ENCODE data around the gene TERB1.

TERB1 gene

GRCh38 chr16:66717112-66717675, 84.2 kb downstream of the TERB1 start:
- no peak overlapping the region for H3K4me3 ChIP-seq (ENCODE audit: low read depth in 1 of 2, low read length in 2 of 2)
- no peak overlapping the region for H3K27ac ChIP-seq (ENCODE audit: low read length)
- no peaks in the 10 kb centered on the region for H3K9me3 ChIP-seq (ENCODE audit: control insufficient read depth in 1 of 2, low read length in 2 of 2)
- H3K27me3 ChIP-seq (ENCODE audit: low read depth, low read length) = no peaks in the 10 kb centered on the region
- no peaks in the 10 kb centered on the region for H3K4me1 ChIP-seq (ENCODE audit: control insufficient read depth in 1 of 2, insufficient read depth in 2 of 2, low read length in 2 of 2)
- peaks cover 10 to 26% of the 10 kb centered on the region in 2 donors for H3K36me3 ChIP-seq (ENCODE audit: control insufficient read depth in 1 of 2, insufficient read depth in 2 of 2, low read length in 2 of 2)

GRCh38 chr16:66714654-66715307, 86.6 kb downstream of the TERB1 start:
- H3K27ac ChIP-seq (ENCODE audit: low read length) = no peak overlapping the region
- no peaks in the 10 kb centered on the region for H3K9me3 ChIP-seq (ENCODE audit: control insufficient read depth in 1 of 2, low read length in 2 of 2)
- no peaks in the 10 kb centered on the region for H3K27me3 ChIP-seq (ENCODE audit: low read depth, low read length)
- H3K4me3 ChIP-seq (ENCODE audit: low read depth in 1 of 2, low read length in 2 of 2) = no peak overlapping the region
- peaks cover 3 to 6% of the 10 kb centered on the region in 2 donors for H3K36me3 ChIP-seq (ENCODE audit: control insufficient read depth in 1 of 2, insufficient read depth in 2 of 2, low read length in 2 of 2)
- no peaks in the 10 kb centered on the region for H3K4me1 ChIP-seq (ENCODE audit: control insufficient read depth in 1 of 2, insufficient read depth in 2 of 2, low read length in 2 of 2)

DNA sequence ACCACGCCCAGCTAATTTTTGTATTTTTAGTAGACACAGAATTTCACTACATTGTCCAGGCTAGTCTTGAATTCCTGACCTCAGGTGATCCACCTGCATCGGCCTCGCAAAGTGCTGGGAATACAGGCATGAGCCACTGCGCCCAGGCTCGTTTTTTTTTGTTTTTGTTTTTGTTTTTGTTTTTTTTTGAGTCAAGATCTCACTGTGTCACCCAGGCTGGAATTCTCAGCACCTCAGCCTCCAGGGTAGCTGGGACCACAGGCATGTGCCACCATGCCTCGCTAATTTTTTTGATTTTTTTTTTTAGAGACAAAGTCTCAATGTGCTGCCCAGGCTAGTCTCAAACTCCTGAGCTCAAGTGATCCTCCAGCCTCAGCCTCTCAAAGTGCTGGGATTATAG, 87.3 kb downstream of the TERB1 start:
- Histone ChIP-seq H3K9me3 (ENCODE audit: control insufficient read depth in 1 of 2, low read length in 2 of 2) (no peaks in the 10 kb centered on the region), H3K4me1 (ENCODE audit: control insufficient read depth in 1 of 2, insufficient read depth in 2 of 2, low read length in 2 of 2) (no peaks in the 10 kb centered on the region), H3K36me3 (ENCODE audit: control insufficient read depth in 1 of 2, insufficient read depth in 2 of 2, low read length in 2 of 2) (peaks cover 0 to under 1% of the 10 kb centered on the region in 2 donors), H3K4me3 (ENCODE audit: low read depth in 1 of 2, low read length in 2 of 2) (no peak overlapping the region), H3K27me3 (ENCODE audit: low read depth, low read length) (no peaks in the 10 kb centered on the region), H3K27ac (ENCODE audit: low read length) (no peak overlapping the region)

DNA sequence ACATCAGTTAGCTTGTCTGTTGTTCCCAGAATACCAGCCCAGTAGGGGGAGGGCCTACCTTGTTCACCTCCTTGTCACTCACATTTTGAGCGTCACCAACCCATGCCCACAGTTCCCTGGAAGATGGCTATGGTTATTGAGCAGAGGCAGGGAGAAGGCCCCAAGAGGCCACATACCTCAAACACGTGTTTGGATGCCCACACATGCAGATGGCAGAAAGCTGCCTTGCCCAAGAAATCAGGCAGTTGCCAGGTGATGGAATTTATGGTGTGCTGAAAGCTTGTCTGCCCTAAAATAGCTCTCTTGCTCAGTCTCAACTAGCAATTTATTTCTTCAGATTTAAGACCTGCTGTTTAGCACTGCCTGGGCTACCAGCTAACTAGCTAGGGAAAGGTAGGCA, 88.3 kb downstream of the TERB1 start:
- Histone ChIP-seq H3K4me1 (ENCODE audit: control insufficient read depth in 1 of 2, insufficient read depth in 2 of 2, low read length in 2 of 2) (no peaks in the 10 kb centered on the region), H3K36me3 (ENCODE audit: control insufficient read depth in 1 of 2, insufficient read depth in 2 of 2, low read length in 2 of 2) (no peaks in the 10 kb centered on the region), H3K27me3 (ENCODE audit: low read depth, low read length) (no peaks in the 10 kb centered on the region), H3K27ac (ENCODE audit: low read length) (no peak overlapping the region), H3K9me3 (ENCODE audit: control insufficient read depth in 1 of 2, low read length in 2 of 2) (no peaks in the 10 kb centered on the region), H3K4me3 (ENCODE audit: low read depth in 1 of 2, low read length in 2 of 2) (no peak overlapping the region)

GRCh38 chr16:66712512-66712911, 88.9 kb downstream of the TERB1 start:
- Histone ChIP-seq H3K27ac (ENCODE audit: low read length) (no peak overlapping the region), H3K4me1 (ENCODE audit: control insufficient read depth in 1 of 2, insufficient read depth in 2 of 2, low read length in 2 of 2) (no peaks in the 10 kb centered on the region), H3K27me3 (ENCODE audit: low read depth, low read length) (no peaks in the 10 kb centered on the region), H3K36me3 (ENCODE audit: control insufficient read depth in 1 of 2, insufficient read depth in 2 of 2, low read length in 2 of 2) (no peaks in the 10 kb centered on the region), H3K4me3 (ENCODE audit: low read depth in 1 of 2, low read length in 2 of 2) (no peak overlapping the region), H3K9me3 (ENCODE audit: control insufficient read depth in 1 of 2, low read length in 2 of 2) (no peaks in the 10 kb centered on the region)

DNA sequence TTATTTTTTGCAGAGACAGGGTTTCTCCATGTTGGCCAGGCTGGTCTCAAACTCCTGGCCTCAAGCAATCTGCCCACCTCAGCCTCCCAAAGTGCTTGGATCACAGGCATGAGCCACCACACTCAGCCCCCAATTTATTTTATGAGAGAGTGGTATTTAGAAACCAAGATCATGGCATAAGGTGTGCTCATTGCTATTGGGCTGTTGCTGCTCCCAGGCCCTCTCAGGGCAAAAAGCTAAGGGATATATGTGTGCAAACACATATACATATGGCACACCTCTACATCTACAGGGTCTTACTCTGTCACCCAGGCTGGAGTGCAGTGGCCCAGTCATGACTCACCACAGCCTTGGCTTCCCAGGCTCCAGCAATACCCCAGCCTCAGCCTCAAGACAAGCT, 89.8 kb downstream of the TERB1 start:
- H3K27ac ChIP-seq (ENCODE audit: low read length) = no peak overlapping the region
- H3K4me1 ChIP-seq (ENCODE audit: control insufficient read depth in 1 of 2, insufficient read depth in 2 of 2, low read length in 2 of 2) = peaks cover 0 to 2% of the 10 kb centered on the region in 2 donors
- H3K4me3 ChIP-seq (ENCODE audit: low read depth in 1 of 2, low read length in 2 of 2) = no peak overlapping the region

DNA sequence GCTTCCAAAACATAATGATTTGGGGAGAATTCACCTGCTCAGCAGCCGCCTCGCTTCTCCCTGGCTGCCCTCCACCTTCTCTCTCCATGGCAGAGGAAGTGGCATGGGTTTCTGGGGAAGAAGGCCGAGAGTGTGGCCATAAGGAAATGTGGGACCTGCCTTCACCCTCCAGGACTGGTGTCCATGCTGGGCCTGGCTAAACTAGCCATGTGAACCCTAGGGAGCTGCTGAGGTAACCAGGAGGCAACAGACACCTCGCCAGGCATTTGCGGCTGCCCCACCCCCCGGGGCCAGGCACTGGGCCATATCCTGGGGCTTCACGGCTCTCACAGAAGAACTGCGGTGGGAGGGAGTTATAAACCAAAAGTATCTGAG, 94.9 kb downstream of the TERB1 start:
- H3K27ac ChIP-seq (ENCODE audit: low read length) = no peak overlapping the region
- H3K9me3 ChIP-seq (ENCODE audit: control insufficient read depth in 1 of 2, low read length in 2 of 2) = no peaks in the 10 kb centered on the region
- no peaks in the 10 kb centered on the region for H3K27me3 ChIP-seq (ENCODE audit: low read depth, low read length)
- no peak overlapping the region for H3K4me3 ChIP-seq (ENCODE audit: low read depth in 1 of 2, low read length in 2 of 2)
- peaks cover 6 to 19% of the 10 kb centered on the region in 2 donors for H3K4me1 ChIP-seq (ENCODE audit: control insufficient read depth in 1 of 2, insufficient read depth in 2 of 2, low read length in 2 of 2)
- no peaks in the 10 kb centered on the region for H3K36me3 ChIP-seq (ENCODE audit: control insufficient read depth in 1 of 2, insufficient read depth in 2 of 2, low read length in 2 of 2)

More for the DNA sequence above, 89.8 kb downstream of the TERB1 start:
- no peaks in the 10 kb centered on the region for H3K9me3 ChIP-seq (ENCODE audit: control insufficient read depth in 1 of 2, low read length in 2 of 2)
- no peaks in the 10 kb centered on the region for H3K27me3 ChIP-seq (ENCODE audit: low read depth, low read length)
- no peaks in the 10 kb centered on the region for H3K36me3 ChIP-seq (ENCODE audit: control insufficient read depth in 1 of 2, insufficient read depth in 2 of 2, low read length in 2 of 2)

- peaks cover 6 to 19% of the 10 kb centered on the region in 2 donors for H3K4me1 ChIP-seq (ENCODE audit: control insufficient read depth in 1 of 2, insufficient read depth in 2 of 2, low read length in 2 of 2)
- no peaks in the 10 kb centered on the region for H3K36me3 ChIP-seq (ENCODE audit: control insufficient read depth in 1 of 2, insufficient read depth in 2 of 2, low read length in 2 of 2)
- H3K27me3 ChIP-seq (ENCODE audit: low read depth, low read length) = no peaks in the 10 kb centered on the region
- H3K9me3 ChIP-seq (ENCODE audit: control insufficient read depth in 1 of 2, low read length in 2 of 2) = no peaks in the 10 kb centered on the region
- H3K27ac ChIP-seq (ENCODE audit: low read length) = no peak overlapping the region
- H3K4me3 ChIP-seq (ENCODE audit: low read depth in 1 of 2, low read length in 2 of 2) = no peak overlapping the region
Measured at GRCh38 chr16:66705790-66706505, 95.4 kb downstream of the TERB1 start.

Measured in muscle layer of duodenum (tissue), 2 donors.